Bronchial epithelial cell (primary cell): ENCODE results near the gene SLC2A10. TPM values are rescaled to one million over a fixed set of nuclear protein-coding genes. Genes with fewer than 3 reads are reported as not detected.
A peak's percentile ranks its signal among the peaks of the same experiment; 100 is the strongest.

Experiments used
- DNase-seq: peaks from one replicate; pipeline ENCODE4 v3.0.0-alpha.2; 2010; ENCODE audit warnings: low read depth
- FAIRE-seq: peaks from 2 replicates; lab custom pipeline; 2011; peaks lifted over from hg19 to GRCh38; lab: Jason Lieb, UNC
- H3K27me3 ChIP-seq: 2 replicates; pipeline ENCODE4 v1.5.1; 2011; ENCODE audit warnings: low read length; ENCODE audit not compliant: control insufficient read depth, insufficient read depth
- H3K36me3 ChIP-seq: 2 replicates; pipeline ENCODE4 v1.5.1; 2011; ENCODE audit warnings: low read length; ENCODE audit not compliant: control insufficient read depth, insufficient read depth
- H3K4me3 ChIP-seq: 2 replicates; pipeline ENCODE4 v1.5.1; 2011; ENCODE audit warnings: mild to moderate bottlenecking, low read depth, low read length, control low read depth
- CTCF ChIP-seq: IDR thresholded peaks from 2 replicates; pipeline ENCODE4 v1.5.1; 2011; ENCODE audit warnings: mild to moderate bottlenecking, moderate library complexity, low read length, control low read depth, inconsistent platforms; ENCODE audit not compliant: insufficient read depth, severe bottlenecking
- total RNA-seq: library from RNA; depleted of rRNA; stranded (reverse); fragments of >200 nt; gene quantifications from 2 replicates; pipeline ENCODE4 v1.2.1, GENCODE V29; 2014

Gene SLC2A10
- total RNA-seq, 1 donor from 2014 or later, result 19.2 TPM

- peak overlapping the region; percentile 67 for H3K4me3 ChIP-seq
- FAIRE-seq (peak; percentile 47), DNase-seq (no peak)
- no peaks in the 10 kb centered on the region for H3K27me3 ChIP-seq
- no peaks in the 10 kb centered on the region for H3K36me3 ChIP-seq
- TF ChIP-seq CTCF, result no peak
Observed at GRCh38 chr20:46710153-46710913, 884 bp downstream of the SLC2A10 start.

- no peak for DNase-seq
- FAIRE-seq, result no peak
- H3K36me3 ChIP-seq, result no peaks in the 10 kb centered on the region
- H3K4me3 ChIP-seq, result no peak overlapping the region
- no peaks in the 10 kb centered on the region for H3K27me3 ChIP-seq
- TF ChIP-seq CTCF, result no peak
Observed at GRCh38 chr20:46712056-46712636, 2.7 kb downstream of the SLC2A10 start.

GRCh38 chr20:46713957-46714834, 4.7 kb downstream of the SLC2A10 start:
- H3K36me3 ChIP-seq, result no peaks in the 10 kb centered on the region
- DNase-seq (no peak), FAIRE-seq (no peak)
- no peak for TF ChIP-seq CTCF
- H3K27me3 ChIP-seq, result no peaks in the 10 kb centered on the region
- H3K4me3 ChIP-seq, result no peak overlapping the region

GRCh38 chr20:46715292-46715756, 5.9 kb downstream of the SLC2A10 start:
- Histone ChIP-seq H3K27me3 (no peaks in the 10 kb centered on the region), H3K36me3 (no peaks in the 10 kb centered on the region), H3K4me3 (no peak overlapping the region)
- FAIRE-seq, result no peak
- peak; percentile 34 for DNase-seq
- no peak for TF ChIP-seq CTCF

GRCh38 chr20:46717818-46718541, 8.5 kb downstream of the SLC2A10 start:
- no peak for TF ChIP-seq CTCF
- no peak for FAIRE-seq
- H3K4me3 ChIP-seq, result no peak overlapping the region
- H3K36me3 ChIP-seq, result no peaks in the 10 kb centered on the region
- no peaks in the 10 kb centered on the region for H3K27me3 ChIP-seq
- no peak for DNase-seq
